A673 (cell line): Measurements from ENCODE around the gene GIMAP5.

Experiments used
- EZH2 ChIP-seq: fragments of 200-600 bp; sonication (generic); IDR thresholded peaks from 2 replicates; pipeline ENCODE4 v1.6.1; 2017; ENCODE audit warnings: borderline replicate concordance, low read depth, mild to moderate bottlenecking, mixed read lengths, antibody characterized with exemption, low read length; ENCODE audit not compliant: poor library complexity, severe bottlenecking
- TF ChIP-seq, protein P1 (sequence below): fragments of 300-800, 200-600 bp; sonication (generic); conservative IDR thresholded peaks from 2 replicates; pipeline ENCODE4 v1.5.1; 2017; ENCODE audit warnings: low read depth, mild to moderate bottlenecking, antibody characterized with exemption, low read length, moderate library complexity, mixed read lengths

DNA sequence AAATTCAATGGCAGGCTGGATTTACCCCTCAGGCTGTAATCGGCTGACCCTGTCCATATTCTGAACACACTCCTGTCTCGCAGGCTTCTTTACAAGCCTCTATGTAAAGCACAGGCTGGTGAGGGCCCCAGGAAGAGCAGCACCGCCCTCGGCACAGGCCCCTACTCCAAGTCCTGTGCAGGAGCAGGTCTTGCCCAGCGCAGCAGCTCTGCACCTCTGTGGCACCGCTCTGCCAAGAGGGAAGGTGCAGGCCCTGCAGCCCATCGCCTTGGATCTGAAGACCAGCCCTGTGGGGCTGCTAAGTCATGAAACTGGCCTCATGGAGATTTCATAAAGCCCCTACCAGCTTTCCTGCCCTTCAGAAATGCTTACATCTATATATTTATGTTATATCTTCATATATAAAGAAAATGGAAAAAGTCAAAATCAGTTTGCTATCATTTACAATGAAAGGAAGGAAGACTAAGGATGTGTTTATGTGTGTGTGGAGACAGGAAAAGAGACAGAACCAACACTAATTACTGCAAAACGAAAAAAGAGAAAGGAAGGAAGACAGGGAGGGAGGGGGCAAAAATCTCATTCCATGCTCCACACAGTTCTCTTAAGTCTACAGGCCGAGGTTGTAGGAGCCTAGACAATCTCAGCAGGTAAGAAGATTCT, 53.3 kb downstream of the GIMAP5 start:
- TF ChIP-seq, protein P1, sequence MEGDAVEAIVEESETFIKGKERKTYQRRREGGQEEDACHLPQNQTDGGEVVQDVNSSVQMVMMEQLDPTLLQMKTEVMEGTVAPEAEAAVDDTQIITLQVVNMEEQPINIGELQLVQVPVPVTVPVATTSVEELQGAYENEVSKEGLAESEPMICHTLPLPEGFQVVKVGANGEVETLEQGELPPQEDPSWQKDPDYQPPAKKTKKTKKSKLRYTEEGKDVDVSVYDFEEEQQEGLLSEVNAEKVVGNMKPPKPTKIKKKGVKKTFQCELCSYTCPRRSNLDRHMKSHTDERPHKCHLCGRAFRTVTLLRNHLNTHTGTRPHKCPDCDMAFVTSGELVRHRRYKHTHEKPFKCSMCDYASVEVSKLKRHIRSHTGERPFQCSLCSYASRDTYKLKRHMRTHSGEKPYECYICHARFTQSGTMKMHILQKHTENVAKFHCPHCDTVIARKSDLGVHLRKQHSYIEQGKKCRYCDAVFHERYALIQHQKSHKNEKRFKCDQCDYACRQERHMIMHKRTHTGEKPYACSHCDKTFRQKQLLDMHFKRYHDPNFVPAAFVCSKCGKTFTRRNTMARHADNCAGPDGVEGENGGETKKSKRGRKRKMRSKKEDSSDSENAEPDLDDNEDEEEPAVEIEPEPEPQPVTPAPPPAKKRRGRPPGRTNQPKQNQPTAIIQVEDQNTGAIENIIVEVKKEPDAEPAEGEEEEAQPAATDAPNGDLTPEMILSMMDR = no peak
- no peak for TF ChIP-seq EZH2
